Mesodermal cell (in vitro differentiated cells): ENCODE results near the gene ST13.
"Not testable (repeated sequence)": the region's sequence is repeated elsewhere in the genome, so short reads cannot be mapped to it uniquely, and the experiment has no call there.

ENCODE experiments used
- H3K27ac ChIP-seq: 2 replicates; pipeline ENCODE4 v1.7.0; 2013; ENCODE audit warnings: mild to moderate bottlenecking, low read depth, low read length, moderate library complexity; ENCODE audit not compliant: severe bottlenecking
- H3K36me3 ChIP-seq: 2 replicates; pipeline ENCODE4 v1.7.1; 2013; ENCODE audit warnings: mild to moderate bottlenecking, low read length, moderate library complexity; ENCODE audit not compliant: control insufficient read depth, insufficient read depth
- H3K4me1 ChIP-seq: one replicate; pipeline ENCODE4 v1.7.1; 2013; ENCODE audit warnings: mild to moderate bottlenecking, low read length; ENCODE audit not compliant: insufficient read depth, control insufficient read depth, poor library complexity, severe bottlenecking
- H3K4me3 ChIP-seq: 2 replicates; pipeline ENCODE4 v1.7.0; 2013; ENCODE audit warnings: low read length, control low read depth, mild to moderate bottlenecking; ENCODE audit not compliant: insufficient read depth, poor library complexity, severe bottlenecking; ENCODE audit errors: extremely low read depth
- H3K9me3 ChIP-seq: 2 replicates; pipeline ENCODE4 v1.7.1; 2013; ENCODE audit warnings: mild to moderate bottlenecking, low read length, moderate library complexity; ENCODE audit not compliant: control insufficient read depth
- WGBS, 2 experiments: methylation state at CpG; one replicate each; pipeline ENCODE4 v1.1.5; 2013; ENCODE audit warnings: missing lambda C conversion rate in 2 of 2; ENCODE audit not compliant: insufficient coverage in 2 of 2; 5-methylcytosine and 5-hydroxymethylcytosine counted together

Gene ST13

DNA sequence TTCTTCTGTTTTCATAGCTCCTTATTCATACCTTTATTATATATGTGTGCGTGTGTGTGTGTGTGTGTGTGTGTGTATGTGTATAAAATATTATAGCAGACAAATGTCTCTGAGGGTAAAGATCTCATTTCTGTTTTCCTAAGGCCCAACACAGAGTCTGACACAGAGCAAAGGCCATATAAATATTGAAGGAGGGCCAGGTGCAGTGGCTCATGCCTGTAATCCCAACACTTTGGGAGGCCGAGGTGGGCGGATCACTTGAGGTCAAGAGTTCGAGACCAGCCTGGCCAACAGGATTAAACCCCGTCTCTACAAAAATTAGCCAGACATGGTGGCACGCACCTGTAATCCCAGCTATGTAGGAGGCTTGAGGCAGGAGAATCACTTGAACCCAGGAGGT is 11.9 kb upstream of the ST13 start:
- H3K9me3 ChIP-seq, H3K27ac ChIP-seq, H3K4me3 ChIP-seq, H3K4me1 ChIP-seq: not testable (repeated sequence)
- H3K36me3 ChIP-seq: peaks cover 28% of the 10 kb centered on the region
- 81 to 98% methylated on average over 4 to 5 of the region's 6 CpGs for WGBS, 2 experiments

DNA sequence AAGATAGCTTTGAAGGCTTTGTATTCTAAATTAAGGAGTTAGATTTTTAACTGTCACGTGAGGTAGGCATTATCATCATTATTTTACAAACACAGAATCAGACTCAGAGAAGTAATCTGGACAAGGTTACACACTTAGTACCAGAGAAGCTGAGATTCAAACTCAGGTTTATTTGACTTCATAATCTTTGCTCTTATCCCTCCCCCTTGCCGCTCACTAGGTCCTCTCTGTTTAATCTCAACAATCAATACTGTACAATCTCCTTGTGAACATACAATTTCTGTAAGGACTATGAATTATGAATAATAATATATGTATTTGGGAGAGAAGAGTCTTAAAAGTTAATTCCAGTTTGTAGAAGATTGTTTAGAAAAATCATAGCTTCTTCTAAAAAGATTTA is 10.7 kb upstream of the ST13 start:
- Histone ChIP-seq H3K4me3 (no peak overlapping the region), H3K4me1 (no peaks in the 10 kb centered on the region), H3K36me3 (peaks cover 27% of the 10 kb centered on the region), H3K27ac (no peak overlapping the region), H3K9me3 (no peaks in the 10 kb centered on the region)
- 83% methylated on average over 1 of the region's 2 CpGs; no CpG with 5 or more reads in 1 of the 2 experiments for WGBS, 2 experiments

DNA sequence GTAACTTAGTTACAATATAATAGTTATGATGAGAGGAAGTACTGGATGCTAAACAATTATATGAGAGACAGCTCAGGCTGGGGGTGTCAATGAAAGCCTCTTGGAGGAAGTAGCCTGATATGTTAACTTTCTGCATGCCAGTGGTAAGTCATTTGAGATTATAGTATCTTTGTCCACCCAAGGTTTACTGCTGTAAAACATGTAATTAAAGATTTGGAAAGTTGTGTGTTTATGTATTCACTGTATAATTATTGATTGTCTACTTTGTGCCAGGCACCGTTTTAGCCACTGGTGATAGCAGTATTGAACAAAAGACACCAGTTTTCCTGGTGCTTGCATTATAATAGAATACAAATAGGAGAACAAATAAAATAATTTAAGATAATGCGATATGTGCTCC is 6.1 kb upstream of the ST13 start:
- Histone ChIP-seq H3K4me1 (no peaks in the 10 kb centered on the region), H3K4me3 (no peak overlapping the region), H3K27ac (no peak overlapping the region), H3K9me3 (no peaks in the 10 kb centered on the region), H3K36me3 (peaks cover 33% of the 10 kb centered on the region)
- WGBS, 2 experiments: 100% methylated on average over 1 of the region's 2 CpGs

DNA sequence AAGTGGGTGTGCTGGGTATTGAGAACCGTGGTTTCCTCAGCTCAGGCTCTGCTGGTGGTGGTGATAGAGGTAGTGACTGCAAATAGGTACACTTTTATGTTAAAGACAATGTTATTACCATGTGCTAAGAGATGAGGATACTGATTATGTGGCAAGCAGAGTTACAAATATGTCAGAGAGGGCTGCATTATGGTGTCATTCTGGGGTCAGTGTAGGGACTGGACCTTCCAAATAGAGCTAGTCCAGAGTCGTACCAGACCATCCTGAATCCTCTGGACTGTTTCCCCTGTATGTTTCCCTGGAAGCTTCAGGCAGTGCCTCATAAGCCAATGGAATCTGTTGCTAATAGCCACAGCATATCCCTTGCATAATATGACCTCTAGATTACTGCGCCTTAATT is 5.6 kb upstream of the ST13 start, which contains the start of gene DNAJB7:
TSS of gene DNAJB7 (minus strand) at position 101 of the 400 bp plus-strand sequence. CDS start 119 bp downstream, outside the sequence.
- Histone ChIP-seq H3K4me3 (no peak within 1 kb of the TSS), H3K36me3 (peaks cover 33% of the 10 kb centered on the region), H3K27ac (no peak within 1 kb of the TSS), H3K4me1 (no peaks in the 10 kb centered on the region), H3K9me3 (no peaks in the 10 kb centered on the region)
- 90 to 100% methylated on average over 1 to 2 of the region's 3 CpGs for WGBS, 2 experiments

DNA sequence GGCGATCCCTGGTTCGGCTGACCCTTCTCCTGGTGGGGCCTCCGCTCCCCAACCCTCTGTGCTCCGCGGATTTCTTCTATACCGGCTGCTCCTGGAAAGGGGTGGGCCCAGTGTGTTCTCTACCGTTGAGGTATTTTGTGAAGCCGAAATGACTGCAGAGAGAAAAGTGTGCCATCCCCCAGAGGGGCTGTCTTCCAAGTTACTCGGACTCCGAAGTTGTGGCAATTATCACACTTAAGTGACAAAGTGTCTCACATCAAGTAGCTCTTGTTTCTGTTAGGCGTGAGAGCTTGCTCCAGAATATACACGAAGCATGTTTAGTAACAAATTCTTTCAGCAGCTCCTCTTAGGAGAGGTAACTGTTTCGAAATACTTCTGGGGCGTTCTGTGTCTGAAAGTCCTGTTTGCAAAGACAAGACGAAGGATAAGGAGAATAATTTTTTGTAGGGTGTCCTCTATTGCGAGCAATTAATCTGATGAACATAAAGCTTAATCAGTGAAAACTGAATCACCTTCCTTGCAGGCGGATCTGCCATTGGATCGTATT is 943 bp upstream of the ST13 start:
- H3K36me3 ChIP-seq: peaks cover 28% of the 10 kb centered on the region
- WGBS, 2 experiments: 7 to 15% methylated on average over 12 to 16 of the region's 18 CpGs
- peak overlapping the region; percentile 100 for H3K27ac ChIP-seq
- H3K4me1 ChIP-seq: peaks cover 9% of the 10 kb centered on the region
- peak overlapping the region; percentile 76 for H3K4me3 ChIP-seq
- no peaks in the 10 kb centered on the region for H3K9me3 ChIP-seq

DNA sequence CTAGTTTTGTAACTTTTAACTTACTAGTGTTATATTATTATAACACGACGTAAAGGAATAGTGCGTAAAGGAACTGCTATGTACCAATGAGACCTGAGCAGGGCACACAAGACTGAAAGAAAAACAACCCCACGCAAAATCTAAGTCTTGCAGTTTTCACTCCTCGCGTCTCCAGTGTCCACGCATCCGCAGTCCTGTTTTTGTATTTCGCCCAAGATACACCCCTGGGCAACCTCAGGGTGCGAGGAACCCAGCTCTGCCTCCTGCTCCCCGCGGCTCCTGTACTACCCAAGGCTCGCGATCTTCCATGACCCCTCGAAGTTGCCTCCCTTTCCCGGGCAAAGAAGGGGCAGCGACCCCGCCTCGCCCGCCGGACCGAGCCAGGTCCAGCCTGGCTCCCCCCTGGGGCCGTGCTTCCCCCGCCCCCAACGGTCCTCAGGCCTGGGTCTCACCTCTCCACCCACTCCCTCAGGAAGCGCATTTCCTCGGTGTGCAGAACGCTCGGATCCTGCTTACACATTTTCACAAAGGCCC is 393 bp downstream of the ST13 start:
- H3K27ac ChIP-seq: peak overlapping the region; percentile 100
- H3K4me3 ChIP-seq: peak overlapping the region; percentile 76
- WGBS, 2 experiments: 0 to 1% methylated on average over 15 to 18 of the region's 29 CpGs
- H3K36me3 ChIP-seq: peaks cover 27% of the 10 kb centered on the region
- H3K9me3 ChIP-seq: no peaks in the 10 kb centered on the region
- H3K4me1 ChIP-seq: peaks cover 9% of the 10 kb centered on the region

DNA sequence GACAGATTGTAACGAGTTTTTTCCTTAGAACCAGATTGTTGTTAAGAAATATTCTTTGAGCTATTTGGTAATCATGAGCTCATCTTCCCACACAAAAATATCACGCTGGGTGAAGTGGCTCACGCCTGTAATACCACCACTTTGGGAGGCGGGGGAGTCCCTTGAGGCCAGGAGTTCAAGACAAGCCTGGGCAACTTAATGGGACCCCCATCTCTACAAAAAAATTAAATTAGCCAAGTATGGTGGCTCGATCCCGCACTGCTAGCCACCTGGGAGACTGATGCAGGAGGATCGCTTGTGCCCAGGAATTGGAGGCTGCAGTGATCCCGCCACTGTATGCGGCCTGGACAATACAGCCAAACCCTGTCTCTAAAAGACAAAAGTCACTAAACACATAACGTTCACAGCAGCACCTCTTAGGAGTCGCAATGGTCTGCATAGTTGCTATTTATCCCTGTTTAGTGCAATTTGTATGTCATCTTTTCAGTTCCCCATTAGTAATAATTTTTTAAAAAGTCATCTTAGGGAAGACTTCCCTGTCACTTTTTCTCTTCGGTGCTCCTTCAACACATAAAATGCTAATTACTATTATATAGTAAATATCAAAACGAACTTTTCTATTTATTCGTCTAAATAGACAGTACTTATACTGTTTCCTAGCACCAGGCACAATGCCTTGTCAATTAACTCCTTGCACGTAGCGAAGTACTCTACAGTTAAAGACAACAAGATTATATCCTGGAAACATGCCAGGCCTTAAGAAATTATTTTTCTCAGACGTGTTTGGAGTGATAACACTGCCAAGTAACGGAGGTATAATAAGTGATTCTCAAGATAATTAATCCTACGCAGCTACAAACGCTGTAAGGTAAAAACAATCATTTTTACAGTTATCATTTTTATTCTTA is 1.1 kb downstream of the ST13 start:
- H3K36me3 ChIP-seq: peaks cover 25% of the 10 kb centered on the region
- peak overlapping the region; percentile 100 for H3K27ac ChIP-seq
- H3K9me3 ChIP-seq: no peaks in the 10 kb centered on the region
- H3K4me3 ChIP-seq: peak overlapping the region; percentile 76
- WGBS, 2 experiments: 57 to 67% methylated on average over 7 to 11 of the region's 20 CpGs
- peaks cover 9% of the 10 kb centered on the region for H3K4me1 ChIP-seq

DNA sequence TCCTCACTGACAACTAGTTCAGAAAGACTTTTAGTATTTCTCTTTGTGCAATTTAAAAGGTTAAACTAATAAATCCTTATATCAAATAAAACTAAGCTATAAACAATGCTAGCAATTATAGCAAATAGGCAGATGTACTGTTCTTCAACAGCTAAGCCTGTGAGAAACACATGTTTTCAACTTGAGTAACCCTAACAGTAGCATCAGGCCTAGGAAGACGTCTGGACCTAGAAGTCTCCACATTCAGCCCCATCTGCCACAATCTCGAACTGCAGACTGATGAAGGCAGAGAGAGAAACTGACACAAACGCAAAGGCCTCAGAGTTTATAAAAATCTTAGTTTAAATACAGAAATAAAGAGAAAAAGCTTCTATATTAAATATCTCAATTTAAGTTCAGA is 2.5 kb downstream of the ST13 start:
- peak overlapping the region; percentile 76 for H3K4me3 ChIP-seq
- 67 to 80% methylated on average over 1 of the region's 3 CpGs for WGBS, 2 experiments
- H3K27ac ChIP-seq: no peak overlapping the region
- no peaks in the 10 kb centered on the region for H3K9me3 ChIP-seq
- H3K36me3 ChIP-seq: peaks cover 32% of the 10 kb centered on the region
- H3K4me1 ChIP-seq: peaks cover 9% of the 10 kb centered on the region

DNA sequence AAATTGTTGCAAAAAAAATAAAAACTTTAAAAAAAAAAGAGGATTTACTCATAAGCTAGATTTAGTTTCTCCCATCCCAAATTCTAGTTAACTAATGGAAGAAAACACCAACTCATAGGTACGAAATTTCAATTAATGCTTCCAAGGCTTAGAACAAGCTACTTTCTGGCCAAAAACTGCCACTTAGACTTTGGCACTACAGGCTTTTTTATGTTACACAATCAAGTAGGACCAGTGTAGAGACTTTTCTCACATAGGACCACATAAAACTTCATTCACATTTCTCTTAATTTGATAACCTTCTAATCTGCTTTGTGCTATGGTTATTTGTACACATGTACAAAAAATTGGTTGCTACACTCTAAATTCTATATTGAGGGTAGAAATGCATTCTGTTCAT is 3.1 kb downstream of the ST13 start:
- Histone ChIP-seq H3K9me3 (no peaks in the 10 kb centered on the region), H3K4me3 (peak overlapping the region; percentile 18), H3K4me1 (peaks cover 9% of the 10 kb centered on the region), H3K27ac (no peak overlapping the region), H3K36me3 (peaks cover 37% of the 10 kb centered on the region)
- 100% methylated on average over 1 of the region's 1 CpG; no CpG with 5 or more reads in 1 of the 2 experiments for WGBS, 2 experiments

DNA sequence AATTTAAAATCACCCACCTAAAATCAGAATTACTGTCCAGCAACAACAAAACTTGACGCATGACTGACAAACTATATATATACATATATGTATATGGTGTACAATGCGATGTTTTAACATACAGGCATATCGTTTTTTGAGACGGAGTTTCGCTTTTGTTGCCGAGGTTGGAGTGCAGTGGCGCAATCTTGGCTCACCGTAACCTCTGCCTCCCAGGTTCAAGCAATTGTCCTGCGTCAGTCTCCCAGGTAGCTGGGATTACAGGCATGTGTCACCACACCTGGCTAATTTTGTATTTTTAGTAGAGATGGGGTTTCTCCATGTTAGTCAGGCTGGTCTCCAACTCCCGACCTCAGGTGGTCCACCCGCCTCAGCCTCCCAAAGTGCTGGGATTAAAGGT is 10.6 kb downstream of the ST13 start:
- H3K4me3 ChIP-seq, H3K4me1 ChIP-seq, H3K9me3 ChIP-seq, H3K27ac ChIP-seq: not testable (repeated sequence)
- peaks cover 90% of the 10 kb centered on the region for H3K36me3 ChIP-seq
- 91 to 99% methylated on average over 8 to 9 of the region's 11 CpGs for WGBS, 2 experiments
